IMR-90 (cell line): Measurements from ENCODE around the gene OSBPL2. TPM values are rescaled to one million over a fixed set of nuclear protein-coding genes. Genes with fewer than 3 reads are reported as not detected.

Source experiments
- ATAC-seq: fragments of 200-7000 bp; cut with Tn5 transposase; 2 replicates; pipeline ENCODE4 v1.9.1; 2020; ENCODE audit warnings: low read depth, mild to moderate bottlenecking, moderate library complexity
- BruUV-seq: library from RNA; stranded (reverse); fragments of 400-500 nt; replicated peaks from 2 replicates; lab custom pipeline; 2021; lab: Mats Ljungman, UMichigan
- CTCF ChIA-PET: fragments of 300-600 bp; formaldehyde crosslinking; extraction: SDS; loops from one replicate; lab custom pipeline; 2021; ENCODE audit warnings: antibody characterized with exemption; lab: Yijun Ruan, JAX
- POLR2A ChIA-PET: fragments of 300-600 bp; sonication (Branson Sonifier 250); formaldehyde crosslinking; loops from one replicate; lab custom pipeline; 2022; ENCODE audit warnings: antibody characterized with exemption; ENCODE audit not compliant: unreplicated experiment; lab: Charles Lee
- DNase-seq: peaks from one replicate; pipeline ENCODE4 v3.0.0; 2013
- H2AFZ ChIP-seq: replicated peaks from 2 replicates; pipeline ENCODE3; 2013; ENCODE audit warnings: low read length, mild to moderate bottlenecking; ENCODE audit not compliant: poor library complexity
- H2AK5ac ChIP-seq: 2 replicates; pipeline ENCODE4 v1.6.1; 2013; ENCODE audit warnings: low read depth, low read length, inconsistent platforms
- H2AK9ac ChIP-seq: replicated peaks from 2 replicates; pipeline ENCODE3; 2013; ENCODE audit warnings: mild to moderate bottlenecking, low read depth, low read length, moderate library complexity; ENCODE audit not compliant: poor library complexity
- H2BK120ac ChIP-seq: 2 replicates; pipeline ENCODE4 v1.6.1; 2013; ENCODE audit warnings: low read depth, low read length, inconsistent platforms
- H2BK15ac ChIP-seq: 3 replicates; pipeline ENCODE4 v1.6.1; 2013; ENCODE audit warnings: low read depth, low read length, inconsistent platforms
- H2BK20ac ChIP-seq: 2 replicates; pipeline ENCODE4 v1.6.1; 2013; ENCODE audit warnings: low read depth, mild to moderate bottlenecking, inconsistent platforms, low read length, moderate library complexity
- H2BK5ac ChIP-seq: 2 replicates; pipeline ENCODE4 v1.6.1; 2013; ENCODE audit warnings: mild to moderate bottlenecking, low read depth, low read length, inconsistent platforms; ENCODE audit not compliant: poor library complexity, severe bottlenecking
- H3K14ac ChIP-seq: replicated peaks from 2 replicates; pipeline ENCODE4 v1.6.1; 2013; ENCODE audit warnings: low read depth, low read length, inconsistent platforms
- H3K18ac ChIP-seq: 2 replicates; pipeline ENCODE4 v1.6.1; 2013; ENCODE audit warnings: low read depth, low read length, control low read depth
- H3K23ac ChIP-seq: 2 replicates; pipeline ENCODE4 v1.6.1; 2013; ENCODE audit warnings: low read depth, low read length, inconsistent platforms
- H3K27ac ChIP-seq: 2 replicates; pipeline ENCODE4 v1.5.1; 2013; ENCODE audit warnings: mild to moderate bottlenecking, control low read depth, low read length; ENCODE audit not compliant: insufficient read depth
- H3K27me3 ChIP-seq: 2 replicates; pipeline ENCODE4 v1.6.1; 2013; ENCODE audit warnings: low read length; ENCODE audit not compliant: control insufficient read depth, insufficient read depth
- H3K36me3 ChIP-seq: 2 replicates; pipeline ENCODE4 v1.6.1; 2013; ENCODE audit warnings: low read length, mixed read lengths; ENCODE audit not compliant: control insufficient read depth, insufficient read depth
- H3K4ac ChIP-seq: 2 replicates; pipeline ENCODE4 v1.6.1; 2013; ENCODE audit warnings: low read depth, low read length, inconsistent platforms
- H3K4me1 ChIP-seq: 2 replicates; pipeline ENCODE4 v1.6.1; 2013; ENCODE audit warnings: low read length, mixed read lengths; ENCODE audit not compliant: control insufficient read depth, insufficient read depth
- H3K4me2 ChIP-seq: 2 replicates; pipeline ENCODE4 v1.6.1; 2013; ENCODE audit warnings: low read depth, mild to moderate bottlenecking, control low read depth, low read length, moderate library complexity
- H3K4me3 ChIP-seq: 2 replicates; pipeline ENCODE4 v1.5.1; 2013; ENCODE audit warnings: low read depth, mild to moderate bottlenecking, control low read depth, low read length, moderate library complexity; ENCODE audit not compliant: insufficient read depth
- H3K56ac ChIP-seq: 2 replicates; pipeline ENCODE4 v1.6.1; 2013; ENCODE audit warnings: low read length, inconsistent platforms; ENCODE audit not compliant: insufficient read depth; ENCODE audit errors: extremely low read depth
- H3K79me1 ChIP-seq, 2 experiments: 2 replicates each; pipeline ENCODE4 v1.6.1; 2013; ENCODE audit warnings: low read length in 2 of 2, inconsistent platforms in 1 of 2, low read depth in 1 of 2
- H3K9ac ChIP-seq: 2 replicates; pipeline ENCODE4 v1.6.1; 2013; ENCODE audit warnings: low read depth, low read length, control low read depth
- H3K9me1 ChIP-seq: 2 replicates; pipeline ENCODE4 v1.6.1; 2013; ENCODE audit warnings: low read length, inconsistent platforms; ENCODE audit not compliant: insufficient read depth
- H3K9me3 ChIP-seq: 2 replicates; pipeline ENCODE4 v1.6.1; 2013; ENCODE audit warnings: low read length; ENCODE audit not compliant: control insufficient read depth, insufficient read depth
- H4K20me1 ChIP-seq: 2 replicates; pipeline ENCODE4 v1.6.1; 2013; ENCODE audit warnings: low read length, inconsistent platforms; ENCODE audit not compliant: insufficient read depth
- H4K5ac ChIP-seq: 2 replicates; pipeline ENCODE4 v1.6.1; 2013; ENCODE audit warnings: mild to moderate bottlenecking, low read depth, low read length, control low read depth
- H4K8ac ChIP-seq, 2 experiments: 2 replicates each; pipeline ENCODE4 v1.6.1; 2013; ENCODE audit warnings: low read depth in 2 of 2, low read length in 2 of 2, control low read depth in 1 of 2, inconsistent platforms in 1 of 2
- H4K91ac ChIP-seq: 2 replicates; pipeline ENCODE4 v1.6.1; 2013; ENCODE audit warnings: low read depth, low read length, inconsistent platforms; ENCODE audit not compliant: insufficient read depth
- BHLHE40 ChIP-seq: fragments of 150-350 bp; IDR thresholded peaks from 2 replicates; pipeline ENCODE4 v1.6.1; 2016; ENCODE audit warnings: mild to moderate bottlenecking, low read depth, low read length
- CEBPB ChIP-seq: IDR thresholded peaks from 2 replicates; pipeline ENCODE4 v1.6.1; 2012; ENCODE audit warnings: low read depth, low read length, improper control_type of control experiment
- FOS ChIP-seq: fragments of 150-350 bp; IDR thresholded peaks from 2 replicates; pipeline ENCODE4 v1.6.1; 2016; ENCODE audit warnings: low read depth, low read length
- MXI1 ChIP-seq: IDR thresholded peaks from 2 replicates; pipeline ENCODE4 v1.6.1; 2012; ENCODE audit warnings: low read depth, mild to moderate bottlenecking, low read length, moderate library complexity, borderline replicate concordance
- NFE2L2 ChIP-seq: fragments of 150-350 bp; IDR thresholded peaks from 2 replicates; pipeline ENCODE4 v1.6.1; 2016; ENCODE audit warnings: low read depth, mild to moderate bottlenecking, low read length
- RAD21 ChIP-seq: IDR thresholded peaks from 2 replicates; pipeline ENCODE4 v1.6.1; 2012; ENCODE audit warnings: low read length, improper control_type of control experiment
- RCOR1 ChIP-seq: IDR thresholded peaks from 2 replicates; pipeline ENCODE4 v1.6.1; 2012; ENCODE audit warnings: mild to moderate bottlenecking, low read length, improper control_type of control experiment; ENCODE audit not compliant: insufficient replicate concordance
- RFX5 ChIP-seq: IDR thresholded peaks from 2 replicates; pipeline ENCODE4 v1.8.0; 2012; ENCODE audit warnings: low read depth, mild to moderate bottlenecking, low read length, moderate library complexity
- WGBS, 2 experiments: methylation state at CpG; one replicate each; pipeline versions ENCODE4 v1.1.5 to v1.1.7; 2013; ENCODE audit warnings: missing lambda C conversion rate in 2 of 2; ENCODE audit not compliant: insufficient read length in 1 of 2; ENCODE audit errors: extremely low coverage in 2 of 2; 5-methylcytosine and 5-hydroxymethylcytosine counted together
- dilution Hi-C: fragments of 300-500 bp; cut with HindIII; formaldehyde crosslinking; loops from one replicate; pipeline ENCODE4 v1.14.3; 2018; ENCODE audit warnings: low sequenced_read_pairs; ENCODE audit not compliant: unreplicated experiment
- in situ Hi-C: fragments of 300-500 bp; cut with MboI; formaldehyde crosslinking; loops from 3 replicates; pipeline ENCODE4 v1.14.3; 2019; ENCODE audit warnings: low sequenced_read_pairs, inconsistent platforms, mixed read lengths
- intact Hi-C: fragments of 100-400 bp; cut with micrococcal nuclease; formaldehyde crosslinking; loops from 2 replicates; pipeline ENCODE4 v1.10.0; 2022
- polyA plus RNA-seq, 3 experiments: library from polyadenylated mRNA; depleted of rRNA; stranded (reverse); fragments of >200 nt; gene quantifications; 2 replicates each; pipeline ENCODE4 v1.2.3, GENCODE V29; 2012; ENCODE audit warnings: low replicate concordance in 1 of 3
- total RNA-seq: library from RNA; depleted of rRNA; stranded (reverse); fragments of >200 nt; gene quantifications from 2 replicates; pipeline ENCODE4 v1.2.3, GENCODE V29; 2012
- TF ChIP-seq, protein P1 (sequence below): fragments of 150-350 bp; IDR thresholded peaks from 2 replicates; pipeline ENCODE4 v1.6.1; 2017; ENCODE audit warnings: mild to moderate bottlenecking, antibody characterized with exemption, low read length, low read depth
- TF ChIP-seq, protein P2 (sequence below): fragments of 150-350 bp; IDR thresholded peaks from 2 replicates; pipeline ENCODE4 v1.6.1; 2016; ENCODE audit warnings: low read depth, mild to moderate bottlenecking, low read length, moderate library complexity, borderline replicate concordance

Gene OSBPL2
- total and polyA plus RNA-seq, 2 of the 4 experiments (the other 2 are of a cell fraction): 19.3 to 27.6 TPM

DNA sequence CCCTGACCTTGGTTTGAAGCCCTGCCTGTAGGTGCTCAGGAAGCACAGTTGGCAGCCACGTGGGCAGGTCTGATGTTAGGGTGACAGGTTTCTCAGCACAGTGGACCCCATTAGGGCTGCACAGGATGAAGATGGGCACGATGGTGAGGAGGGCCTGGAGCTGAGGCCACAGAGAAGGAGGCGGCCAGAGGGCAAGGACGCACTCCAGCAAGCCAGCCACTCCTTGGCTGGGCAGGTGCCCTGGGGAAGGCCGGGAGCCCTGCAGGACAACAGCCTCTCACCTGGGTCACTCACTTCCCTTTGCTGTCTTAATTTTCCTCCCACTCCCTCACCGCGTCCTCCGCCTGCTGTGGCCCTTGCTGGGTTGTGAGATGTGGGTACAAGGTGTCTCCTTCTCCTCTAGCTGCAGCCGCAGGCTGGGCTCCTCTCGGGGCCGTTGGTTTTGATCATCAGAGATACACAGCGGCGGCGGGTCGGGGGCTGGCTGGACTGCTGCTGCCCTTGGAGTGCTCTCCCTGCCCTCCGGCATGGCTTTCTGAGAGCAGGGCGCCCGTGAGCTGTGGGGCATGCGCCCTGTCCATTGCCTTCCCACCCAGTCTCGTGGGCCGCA is 5.7 kb downstream of the OSBPL2 start:
- BruUV-seq: no TSS peak
- Histone ChIP-seq H2BK15ac (no peak overlapping the region), H3K27ac (no peak overlapping the region), H2BK120ac (no peak overlapping the region), H3K9me3 (no peaks in the 10 kb centered on the region), H3K4me1 (peaks cover 4% of the 10 kb centered on the region), H4K8ac (no peak overlapping the region), H3K14ac (no peak overlapping the region), H3K79me1 (peaks cover 22 to 87% of the 10 kb centered on the region in 2 experiments), H2BK5ac (no peak overlapping the region), H3K9ac (no peak overlapping the region), H4K5ac (no peak overlapping the region), H2AK5ac (no peak overlapping the region), H3K27me3 (no peaks in the 10 kb centered on the region), H3K4ac (no peak overlapping the region), H3K56ac (no peak overlapping the region), H3K4me3 (no peak overlapping the region), H2BK20ac (no peak overlapping the region), H2AK9ac (no peak overlapping the region), H3K9me1 (peaks cover 13% of the 10 kb centered on the region), H3K36me3 (peaks cover 21% of the 10 kb centered on the region; the same call in 1 of the 2 replicates), H3K18ac (no peak overlapping the region), H3K23ac (no peak overlapping the region), H4K91ac (no peak overlapping the region), H4K20me1 (peaks cover 93% of the 10 kb centered on the region), H2AFZ (no peak overlapping the region), H3K4me2 (no peak overlapping the region)
- ATAC-seq: no peak
- TF ChIP-seq, protein P1, sequence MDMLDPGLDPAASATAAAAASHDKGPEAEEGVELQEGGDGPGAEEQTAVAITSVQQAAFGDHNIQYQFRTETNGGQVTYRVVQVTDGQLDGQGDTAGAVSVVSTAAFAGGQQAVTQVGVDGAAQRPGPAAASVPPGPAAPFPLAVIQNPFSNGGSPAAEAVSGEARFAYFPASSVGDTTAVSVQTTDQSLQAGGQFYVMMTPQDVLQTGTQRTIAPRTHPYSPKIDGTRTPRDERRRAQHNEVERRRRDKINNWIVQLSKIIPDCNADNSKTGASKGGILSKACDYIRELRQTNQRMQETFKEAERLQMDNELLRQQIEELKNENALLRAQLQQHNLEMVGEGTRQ: no peak
- no peak for TF ChIP-seq BHLHE40
- TF ChIP-seq CEBPB: no peak
- no peak for TF ChIP-seq NFE2L2
- TF ChIP-seq RCOR1: no peak
- TF ChIP-seq MXI1: no peak
- no peak for TF ChIP-seq RAD21
- TF ChIP-seq RFX5: no peak
- TF ChIP-seq, protein P2, sequence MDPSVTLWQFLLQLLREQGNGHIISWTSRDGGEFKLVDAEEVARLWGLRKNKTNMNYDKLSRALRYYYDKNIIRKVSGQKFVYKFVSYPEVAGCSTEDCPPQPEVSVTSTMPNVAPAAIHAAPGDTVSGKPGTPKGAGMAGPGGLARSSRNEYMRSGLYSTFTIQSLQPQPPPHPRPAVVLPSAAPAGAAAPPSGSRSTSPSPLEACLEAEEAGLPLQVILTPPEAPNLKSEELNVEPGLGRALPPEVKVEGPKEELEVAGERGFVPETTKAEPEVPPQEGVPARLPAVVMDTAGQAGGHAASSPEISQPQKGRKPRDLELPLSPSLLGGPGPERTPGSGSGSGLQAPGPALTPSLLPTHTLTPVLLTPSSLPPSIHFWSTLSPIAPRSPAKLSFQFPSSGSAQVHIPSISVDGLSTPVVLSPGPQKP: no peak
- no peak for TF ChIP-seq FOS
- 79% methylated on average over 4 of the region's 21 CpGs; no CpG with 5 or more reads in 1 of the 2 experiments for WGBS, 2 experiments
- in situ Hi-C loops: no loop called here
- dilution Hi-C loops: no loop called here
- intact Hi-C loops: no loop called here
- ChIA-PET POLR2A (no interaction called here), CTCF (no interaction called here)
- no peak for DNase-seq
